GM12892 (cell line): ENCODE data around the gene IL1B.
A peak's percentile ranks its signal among the peaks of the same experiment; 100 is the strongest.

Experiments used
- DNase-seq: peaks from one replicate; pipeline ENCODE4 v3.0.0; 2011; ENCODE audit not compliant: insufficient read length
- FAIRE-seq: peaks from 2 replicates; lab custom pipeline; 2011; peaks lifted over from hg19 to GRCh38; lab: Jason Lieb, UNC
- POLR2A ChIP-seq: IDR thresholded peaks from 2 replicates; pipeline ENCODE4 v1.6.1; 2011; ENCODE audit warnings: low read depth, low read length, control low read depth
- POLR2AphosphoS5 ChIP-seq: IDR thresholded peaks from 2 replicates; pipeline ENCODE4 v1.6.1; 2011; ENCODE audit warnings: low read depth, low read length, control low read depth
- TAF1 ChIP-seq: IDR thresholded peaks from 2 replicates; pipeline ENCODE4 v1.6.1; 2011; ENCODE audit warnings: low read depth, mild to moderate bottlenecking, control low read depth, low read length, borderline replicate concordance

IL1B gene

GRCh38 chr2:112811276-112811831, 25.2 kb downstream of the IL1B start:
- TF ChIP-seq TAF1 (no peak), POLR2AphosphoS5 (no peak), POLR2A (no peak)

GRCh38 chr2:112809112-112809511, 27.5 kb downstream of the IL1B start:
- FAIRE-seq = no peak
- DNase-seq = no peak
- TF ChIP-seq POLR2A (no peak), TAF1 (no peak), POLR2AphosphoS5 (no peak)

More at GRCh38 chr2:112811276-112811831, 25.2 kb downstream of the IL1B start:
- DNase-seq = no peak
- no peak for FAIRE-seq

GRCh38 chr2:112807233-112807807, 29.3 kb downstream of the IL1B start:
- FAIRE-seq (no peak), DNase-seq (no peak)
- TF ChIP-seq POLR2A (no peak), TAF1 (no peak), POLR2AphosphoS5 (no peak)

GRCh38 chr2:112805542-112805941, 31.0 kb downstream of the IL1B start:
- DNase-seq (no peak), FAIRE-seq (no peak)
- TF ChIP-seq TAF1 (no peak), POLR2AphosphoS5 (no peak), POLR2A (no peak)

- TF ChIP-seq POLR2AphosphoS5 (no peak), POLR2A (no peak), TAF1 (no peak)
- FAIRE-seq = no peak
- no peak for DNase-seq
Measured at GRCh38 chr2:112803691-112804521, 32.7 kb downstream of the IL1B start.

- no peak for DNase-seq
- TF ChIP-seq TAF1 = no peak
- TF ChIP-seq POLR2A = no peak
- no peak for TF ChIP-seq POLR2AphosphoS5
- no peak for FAIRE-seq
Measured at GRCh38 chr2:112800881-112801583, 35.5 kb downstream of the IL1B start.

GRCh38 chr2:112798979-112799975, 37.3 kb downstream of the IL1B start:
- no peak for TF ChIP-seq POLR2AphosphoS5
- no peak for TF ChIP-seq POLR2A
- no peak for TF ChIP-seq TAF1
- DNase-seq (no peak), FAIRE-seq (no peak)

GRCh38 chr2:112796486-112796885, 40.1 kb downstream of the IL1B start:
- FAIRE-seq (no peak), DNase-seq (no peak)
- no peak for TF ChIP-seq POLR2AphosphoS5
- TF ChIP-seq TAF1 = no peak
- no peak for TF ChIP-seq POLR2A

GRCh38 chr2:112795774-112796173, 40.8 kb downstream of the IL1B start:
- DNase-seq (no peak), FAIRE-seq (peak; percentile 36)
- TF ChIP-seq TAF1 (no peak), POLR2AphosphoS5 (no peak), POLR2A (no peak)

GRCh38 chr2:112794841-112795240, 41.7 kb downstream of the IL1B start:
- DNase-seq = no peak
- FAIRE-seq = no peak
- TF ChIP-seq TAF1 = no peak
- no peak for TF ChIP-seq POLR2AphosphoS5
- TF ChIP-seq POLR2A = no peak

- DNase-seq (no peak), FAIRE-seq (peak; percentile 42)
- TF ChIP-seq POLR2A (no peak), POLR2AphosphoS5 (no peak), TAF1 (no peak)
Measured at GRCh38 chr2:112794131-112794733, 42.3 kb downstream of the IL1B start.
